22Rv1 (cell line): ENCODE results near the gene STRBP.

Experiments used
- H3K27ac ChIP-seq: fragments of 450-650 bp; 2 replicates; pipeline ENCODE4 v1.5.1; 2017
- CTCF ChIP-seq: fragments of 450-650 bp; IDR thresholded peaks from 2 replicates; pipeline ENCODE4 v1.5.1; 2017; ENCODE audit warnings: mild to moderate bottlenecking
- ZFX ChIP-seq: fragments of 450-650 bp; IDR thresholded peaks from 2 replicates; pipeline ENCODE4 v1.6.1; 2017; ENCODE audit warnings: antibody characterized with exemption, borderline replicate concordance

STRBP gene

GRCh38 chr9:123268465-123269259 lies at the start of gene STRBP:
Gene STRBP (minus strand): TSS chr9:123268586. CDS start chr9:123184134, 84,452 bp downstream.
- peak; percentile 32 for TF ChIP-seq CTCF
- no peak for TF ChIP-seq ZFX
- peak within 1 kb of the TSS; percentile 71 for H3K27ac ChIP-seq

- no peak for TF ChIP-seq CTCF
- no peak for TF ChIP-seq ZFX
- no peak overlapping the region for H3K27ac ChIP-seq
These were observed 47.8 kb upstream of the STRBP start for GRCh38 chr9:123316053-123316718.

DNA sequence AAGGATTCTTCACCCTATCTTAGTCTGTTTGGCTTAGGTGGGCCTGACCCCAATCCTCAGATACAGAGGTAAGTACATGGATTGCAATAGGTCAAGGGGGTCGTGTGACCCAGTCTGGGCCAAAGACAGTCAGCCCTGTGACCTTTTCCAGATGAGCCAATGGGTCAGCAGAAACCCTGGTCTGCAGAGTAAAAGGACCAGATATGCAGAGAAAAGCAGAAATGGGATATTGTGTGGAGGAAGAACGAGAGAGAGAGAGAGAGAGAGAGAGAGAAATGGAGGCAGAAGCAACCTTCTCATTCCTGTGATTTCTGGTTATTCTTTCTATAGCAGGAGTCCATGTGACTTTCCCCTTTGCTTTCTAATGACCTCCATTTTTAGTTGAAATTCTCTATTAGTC lies 47.2 kb upstream of the STRBP start:
- TF ChIP-seq ZFX: no peak
- TF ChIP-seq CTCF: no peak
- no peak overlapping the region for H3K27ac ChIP-seq

DNA sequence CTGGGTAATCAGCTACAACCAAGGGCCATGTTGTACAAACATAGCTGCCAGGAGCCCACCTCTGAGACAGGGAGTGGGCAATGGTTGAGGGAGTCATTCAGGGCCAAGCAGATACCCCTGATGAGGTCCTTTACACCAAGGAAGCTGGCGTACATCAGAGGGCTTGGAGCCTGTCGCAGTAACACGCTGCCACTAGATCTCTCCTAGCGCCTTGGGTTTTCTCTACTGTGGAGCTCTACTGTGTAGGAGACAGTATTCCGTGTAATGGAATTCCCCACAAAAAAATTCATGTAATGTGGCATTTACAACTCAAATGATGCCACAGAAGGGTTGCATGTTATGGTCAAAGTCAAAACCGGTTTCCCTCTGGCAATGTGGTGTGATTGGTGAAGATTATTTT lies 46.2 kb upstream of the STRBP start:
- TF ChIP-seq ZFX (no peak), CTCF (no peak)
- H3K27ac ChIP-seq: no peak overlapping the region

GRCh38 chr9:123312306-123312877 lies 44.0 kb upstream of the STRBP start:
- no peak overlapping the region for H3K27ac ChIP-seq
- no peak for TF ChIP-seq ZFX
- no peak for TF ChIP-seq CTCF

DNA sequence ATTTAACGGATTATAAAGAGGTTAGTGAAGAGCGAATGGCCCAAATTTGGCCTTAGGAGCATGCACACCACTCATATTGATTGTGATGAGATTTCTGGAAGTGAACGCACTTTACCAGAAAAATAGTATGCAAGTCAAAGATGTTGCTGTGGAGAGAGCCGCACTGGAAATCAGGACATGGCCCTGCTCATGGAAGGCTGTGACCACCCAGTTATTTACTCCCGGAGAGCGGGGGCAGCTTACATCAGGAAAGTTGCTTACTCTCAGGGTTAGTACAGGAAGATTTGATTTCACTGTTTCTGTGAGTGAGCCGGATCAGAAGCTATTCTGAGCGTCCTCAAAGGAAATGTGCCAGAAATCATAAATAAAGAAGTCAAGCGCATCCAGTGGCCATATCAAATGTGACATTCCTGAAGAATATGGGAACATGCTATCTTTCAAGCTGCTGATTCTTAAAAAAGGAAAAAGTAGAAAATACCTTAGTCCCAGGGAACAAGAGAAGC lies 42.9 kb upstream of the STRBP start:
- no peak for TF ChIP-seq CTCF
- no peak for TF ChIP-seq ZFX
- H3K27ac ChIP-seq: no peak overlapping the region
